NCI-H2107 treated with DMSO at 0.1 percent for 48 hours (cell line): Measurements from ENCODE around the gene SEMA6B.

Experiments used
- DNase-seq: peaks from one replicate; lab custom pipeline; 2025; ENCODE audit not compliant: unreplicated experiment; lab: John Stamatoyannopoulos, UW

The SEMA6B gene

GRCh38 chr19:4588291-4588761 is 28.8 kb upstream of the SEMA6B start:
- no peak for DNase-seq

- DNase-seq = no peak
Observed at GRCh38 chr19:4587527-4587926, 28.0 kb upstream of the SEMA6B start.

- DNase-seq = no peak
Observed at GRCh38 chr19:4586691-4587090, 27.2 kb upstream of the SEMA6B start.

GRCh38 chr19:4586245-4586644 is 26.8 kb upstream of the SEMA6B start:
- DNase-seq = no peak

- DNase-seq = no peak
Observed at GRCh38 chr19:4585556-4585955, 26.1 kb upstream of the SEMA6B start.

GRCh38 chr19:4584670-4585460 is 25.4 kb upstream of the SEMA6B start:
- DNase-seq = no peak

- no peak for DNase-seq
Observed at GRCh38 chr19:4583961-4584669, 24.6 kb upstream of the SEMA6B start.

GRCh38 chr19:4582980-4583842 is 23.7 kb upstream of the SEMA6B start:
- DNase-seq = no peak

- DNase-seq = no peak
Observed at GRCh38 chr19:4581666-4582553, 22.4 kb upstream of the SEMA6B start.

GRCh38 chr19:4580961-4581665 is 21.6 kb upstream of the SEMA6B start:
- DNase-seq = no peak

GRCh38 chr19:4580021-4580901 is 20.8 kb upstream of the SEMA6B start:
- DNase-seq = no peak

GRCh38 chr19:4579389-4579788 is 19.9 kb upstream of the SEMA6B start:
- no peak for DNase-seq

GRCh38 chr19:4578552-4579248 is 19.2 kb upstream of the SEMA6B start:
- DNase-seq = no peak

- DNase-seq = no peak
Observed at GRCh38 chr19:4577020-4577782, 17.7 kb upstream of the SEMA6B start.

GRCh38 chr19:4576016-4576933 is 16.8 kb upstream of the SEMA6B start:
- no peak for DNase-seq

GRCh38 chr19:4575267-4576015 is 16.0 kb upstream of the SEMA6B start:
- no peak for DNase-seq
